GM18502 (cell line): ENCODE results near the gene HINFP.

ENCODE experiments used
- ATAC-seq: cut with Tn5 transposase; IDR thresholded peaks from one replicate; pipeline ENCODE4 v1.9.1; 2021; ENCODE audit warnings: mild to moderate bottlenecking; ENCODE audit not compliant: unreplicated experiment, poor library complexity

Gene HINFP

DNA sequence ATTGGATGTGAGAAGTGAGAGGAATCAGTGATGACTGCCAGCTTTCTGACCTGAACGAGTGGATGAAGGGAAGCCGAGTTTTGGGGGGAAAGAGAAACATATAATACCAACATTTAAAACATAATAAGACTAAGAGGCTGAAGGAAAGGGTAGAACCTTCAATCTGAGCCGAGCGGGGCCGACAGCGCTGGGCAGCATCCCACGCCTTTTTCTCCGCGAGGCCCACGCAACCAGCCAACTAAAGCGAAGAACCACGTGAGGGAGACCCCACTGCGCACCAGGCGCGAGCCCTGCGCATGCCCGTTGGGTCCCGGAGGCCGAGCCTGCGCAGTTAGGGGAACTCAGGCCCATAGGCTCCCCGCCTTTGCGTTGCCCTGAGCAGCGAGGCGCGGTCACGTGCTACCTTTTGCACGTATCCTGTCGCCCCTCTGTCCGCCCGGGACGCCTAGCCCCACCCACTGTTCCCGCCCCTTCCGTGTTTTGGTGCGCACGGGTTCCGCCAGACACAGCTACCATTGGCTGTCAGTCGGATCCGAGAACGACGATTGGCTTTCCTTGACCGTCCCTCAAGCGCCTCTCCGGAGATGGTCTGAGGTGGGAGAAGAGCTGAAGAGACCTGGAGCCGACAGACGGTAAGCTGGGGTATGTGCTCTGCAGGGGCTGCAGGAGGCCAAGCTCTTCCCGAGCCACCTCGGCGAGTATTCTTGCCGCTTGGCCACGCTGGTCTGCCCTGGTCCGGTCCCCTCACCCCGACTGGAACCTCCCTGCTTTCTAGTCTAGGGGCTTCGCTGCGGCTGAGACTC is at the start of gene HINFP:
HINFP (plus strand) TSS at position 573 of the 803 bp plus-strand sequence. CDS start 5,365 bp downstream, outside the sequence.
- peak; percentile 91 for ATAC-seq

- ATAC-seq = no peak
These were observed 43.5 kb upstream of the HINFP start for GRCh38 chr11:119077839-119078238.

- ATAC-seq = no peak
These were observed 42.5 kb upstream of the HINFP start for GRCh38 chr11:119078675-119079420.

DNA sequence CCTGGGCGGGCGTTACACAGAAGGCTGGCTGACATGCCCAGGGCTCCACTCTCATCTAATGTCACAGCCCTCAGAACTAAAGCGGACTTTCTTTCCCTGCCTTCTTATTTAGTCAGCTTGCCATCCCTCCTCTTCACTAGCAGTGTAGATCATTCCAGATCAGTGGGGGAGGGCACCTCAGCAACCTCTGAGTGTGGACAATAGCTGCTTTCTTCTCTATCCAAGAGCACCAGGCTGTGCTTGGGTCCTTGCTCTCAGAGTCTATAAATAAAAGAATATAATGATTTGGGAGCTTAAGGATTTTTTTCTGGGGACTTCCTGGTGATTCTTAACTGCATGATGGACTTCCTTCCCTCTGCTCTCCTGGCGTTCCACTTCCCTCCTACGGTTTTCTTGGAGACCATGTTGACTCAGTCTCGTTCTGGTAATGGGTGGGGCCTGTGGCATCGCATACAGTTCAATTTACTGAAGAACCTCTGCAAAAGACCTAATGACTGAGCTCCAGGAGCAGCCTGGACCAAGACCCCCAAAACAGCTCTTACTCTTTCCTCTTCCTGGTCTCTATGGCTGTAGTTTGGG is 39.6 kb upstream of the HINFP start:
- no peak for ATAC-seq

GRCh38 chr11:119084663-119085436 is 36.5 kb upstream of the HINFP start, which contains the start of gene HMBS:
HMBS (plus strand) TSS chr11:119084881; CDS start chr11:119085034, 153 bp downstream.
- peak; percentile 92 for ATAC-seq

DNA sequence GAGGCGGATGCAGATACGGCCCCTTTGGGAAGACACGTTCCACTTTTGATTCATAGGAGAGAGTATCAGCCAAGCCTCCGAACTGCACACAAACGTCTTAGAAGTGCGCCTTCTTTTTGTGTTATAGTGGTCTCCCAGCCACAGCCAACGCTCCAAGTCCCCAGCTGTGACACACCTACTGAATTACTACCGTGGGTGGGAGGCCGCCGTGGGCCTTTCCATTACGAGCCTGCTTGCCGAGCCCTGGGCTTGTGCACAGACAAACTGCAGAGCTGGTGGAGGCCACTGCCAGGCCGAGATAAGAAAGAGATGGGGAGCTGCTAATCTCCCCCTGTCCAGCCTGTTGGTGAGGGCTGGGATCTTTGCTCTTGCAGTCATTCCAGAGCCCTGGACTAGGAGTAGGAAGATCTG is 35.9 kb upstream of the HINFP start:
- ATAC-seq = peak; percentile 12

DNA sequence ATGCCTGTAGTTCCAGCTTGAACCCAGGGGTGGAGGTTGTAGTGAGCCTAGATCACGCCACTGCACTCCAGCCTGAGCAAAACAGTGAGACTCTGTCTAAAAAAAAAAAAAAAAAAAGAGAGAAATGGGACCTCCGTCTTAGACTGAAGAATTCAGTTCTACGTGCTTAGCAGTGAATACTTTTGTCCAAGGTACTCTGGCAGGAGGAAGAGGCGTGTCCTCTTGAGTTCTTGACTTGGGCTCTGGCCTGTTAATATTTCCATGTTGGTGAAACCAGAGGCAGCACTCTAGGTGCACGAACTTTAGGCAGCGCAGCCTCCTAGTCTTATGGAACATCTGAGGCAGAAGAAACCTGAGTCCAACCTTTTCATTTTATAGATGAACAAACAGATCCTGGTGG is 34.3 kb upstream of the HINFP start:
- ATAC-seq = no peak

DNA sequence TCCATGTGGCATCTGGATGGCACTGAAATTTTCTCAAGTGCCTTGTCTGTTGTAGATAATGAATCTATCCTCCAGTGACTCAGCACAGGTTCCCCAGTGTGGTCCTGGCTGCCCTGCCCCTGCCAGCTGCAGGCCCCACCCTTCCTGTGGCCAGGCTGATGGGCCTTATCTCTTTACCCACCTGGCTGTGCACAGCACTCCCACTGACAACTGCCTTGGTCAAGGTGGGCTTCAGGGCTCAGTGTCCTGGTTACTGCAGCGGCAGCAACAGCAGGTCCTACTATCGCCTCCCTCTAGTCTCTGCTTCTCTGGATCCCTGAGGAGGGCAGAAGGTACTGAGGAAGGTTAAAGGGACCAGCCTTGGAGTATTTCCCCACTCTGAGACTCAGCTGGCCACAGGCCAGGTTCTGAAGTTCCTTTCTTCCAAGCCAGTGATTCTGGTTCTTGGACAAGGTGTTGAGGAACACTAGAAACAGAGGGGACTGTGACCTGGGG is 33.6 kb upstream of the HINFP start:
- ATAC-seq = no peak

DNA sequence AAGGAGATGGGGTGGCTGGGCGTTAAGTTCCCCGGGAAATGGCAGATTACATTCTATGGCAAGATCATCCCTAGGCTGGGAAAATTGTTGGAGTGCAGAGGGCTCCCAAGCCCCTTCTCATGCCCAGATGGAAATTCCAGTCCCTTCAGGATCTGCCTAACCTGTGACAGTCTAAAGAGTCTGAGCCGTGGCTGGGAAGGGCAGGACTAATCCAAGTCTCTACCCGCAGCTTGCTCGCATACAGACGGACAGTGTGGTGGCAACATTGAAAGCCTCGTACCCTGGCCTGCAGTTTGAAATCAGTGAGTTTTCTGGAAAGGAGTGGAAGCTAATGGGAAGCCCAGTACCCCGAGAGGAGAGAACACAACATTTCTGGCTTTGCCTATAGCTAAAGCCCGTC is 33.0 kb upstream of the HINFP start:
- ATAC-seq = no peak

GRCh38 chr11:119089319-119089718 is 32.1 kb upstream of the HINFP start:
- no peak for ATAC-seq

- no peak for ATAC-seq
These were observed 30.2 kb upstream of the HINFP start for GRCh38 chr11:119091178-119091577.

GRCh38 chr11:119091966-119092879 is 29.2 kb upstream of the HINFP start:
- no peak for ATAC-seq

DNA sequence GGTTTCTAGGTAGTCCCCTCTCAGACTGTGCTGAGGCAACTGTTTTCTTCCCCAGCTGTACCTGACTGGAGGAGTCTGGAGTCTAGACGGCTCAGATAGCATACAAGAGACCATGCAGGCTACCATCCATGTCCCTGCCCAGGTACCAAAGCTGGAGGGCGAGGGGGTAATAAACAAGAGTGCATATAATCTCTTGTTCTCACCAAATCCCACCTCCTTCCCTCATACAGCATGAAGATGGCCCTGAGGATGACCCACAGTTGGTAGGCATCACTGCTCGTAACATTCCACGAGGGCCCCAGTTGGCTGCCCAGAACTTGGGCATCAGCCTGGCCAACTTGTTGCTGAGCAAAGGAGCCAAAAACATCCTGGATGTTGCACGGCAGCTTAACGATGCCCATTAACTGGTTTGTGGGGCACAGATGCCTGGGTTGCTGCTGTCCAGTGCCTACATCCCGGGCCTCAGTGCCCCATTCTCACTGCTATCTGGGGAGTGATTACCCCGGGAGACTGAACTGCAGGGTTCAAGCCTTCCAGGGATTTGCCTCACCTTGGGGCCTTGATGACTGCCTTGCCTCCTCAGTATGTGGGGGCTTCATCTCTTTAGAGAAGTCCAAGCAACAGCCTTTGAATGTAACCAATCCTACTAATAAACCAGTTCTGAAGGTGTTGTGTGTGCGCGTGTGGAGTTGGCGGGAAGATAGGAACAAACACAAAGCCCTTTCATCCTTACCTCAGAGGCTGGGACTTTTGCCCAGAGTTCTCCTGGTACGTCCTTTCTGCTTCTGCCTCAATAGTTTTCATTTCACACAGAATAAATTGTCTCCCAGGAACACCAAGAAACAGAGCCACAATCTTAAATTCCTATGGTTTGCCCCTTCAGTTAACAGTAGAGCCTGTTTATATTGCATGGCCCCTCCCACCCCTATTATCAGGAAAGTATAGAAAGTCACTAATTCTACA is 28.2 kb upstream of the HINFP start:
- no peak for ATAC-seq

GRCh38 chr11:119093942-119094815 is 27.2 kb upstream of the HINFP start:
- ATAC-seq = peak; percentile 9

GRCh38 chr11:119094816-119095065 is 26.6 kb upstream of the HINFP start:
- peak; percentile 34 for ATAC-seq

DNA sequence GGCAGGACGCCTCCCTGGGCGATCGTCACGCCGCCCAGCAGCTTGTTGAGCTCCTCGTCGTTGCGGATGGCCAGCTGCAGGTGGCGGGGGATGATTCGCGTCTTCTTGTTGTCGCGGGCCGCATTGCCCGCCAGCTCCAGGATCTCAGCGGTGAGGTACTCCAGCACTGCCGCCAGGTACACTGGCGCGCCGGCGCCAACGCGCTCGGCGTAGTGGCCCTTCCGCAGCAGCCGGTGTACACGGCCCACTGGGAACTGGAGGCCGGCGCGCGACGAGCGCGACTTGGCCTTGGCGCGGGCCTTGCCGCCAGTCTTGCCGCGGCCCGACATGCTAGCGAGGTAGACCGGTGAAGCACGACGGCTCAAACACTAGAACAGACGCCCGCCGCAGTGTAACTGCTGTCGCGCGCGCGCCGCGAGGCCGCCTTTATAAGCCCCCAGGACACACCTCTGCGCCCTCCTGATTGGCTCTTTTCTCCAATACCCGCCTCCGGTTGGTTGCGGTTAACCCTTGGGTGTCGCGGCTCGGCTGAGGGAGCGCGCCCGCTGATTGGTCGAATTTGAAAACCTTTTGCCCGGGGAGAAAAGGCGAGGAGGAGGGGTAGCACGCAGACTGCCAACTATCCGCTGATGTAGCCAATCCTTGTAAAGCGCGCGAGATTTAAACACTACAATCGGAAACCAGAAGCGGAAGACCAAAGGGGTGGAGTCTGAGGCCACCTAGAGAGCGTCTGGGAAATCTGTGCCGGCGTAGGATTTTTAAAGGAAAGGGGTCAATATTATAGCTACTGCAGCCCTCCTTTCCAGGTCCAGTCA is 26.1 kb upstream of the HINFP start:
- peak; percentile 81 for ATAC-seq

GRCh38 chr11:119099711-119100110 is 21.7 kb upstream of the HINFP start:
- no peak for ATAC-seq
